Measurements from ENCODE around the gene ADAMTSL4.

Gene ADAMTSL4

GRCh38 chr1:150512846-150513245, 36.4 kb upstream of the ADAMTSL4 start:
- H3K36me3 ChIP-seq (replicated peaks; ENCODE audit: insufficient read depth, low read length) = no peaks in the 10 kb centered on the region
- H3K4me3 ChIP-seq (ENCODE audit: low read length) = no peak overlapping the region
- no peak overlapping the region for H3K9ac ChIP-seq (ENCODE audit: low read length)
- no peak for DNase-seq
- TF ChIP-seq EZH2 (optimal IDR thresholded peaks at IDR 0.05; ENCODE audit: low read depth, low read length) (no peak), CTCF (IDR thresholded peaks at IDR 0.05; ENCODE audit: low read length) (no peak), EZH2phosphoT487 (IDR thresholded peaks at IDR 0.05; ENCODE audit: low read length) (no peak)
- H3F3A ChIP-seq (ENCODE audit: insufficient read depth, low read length) = no peaks in the 10 kb centered on the region
- H3K9me3 ChIP-seq (replicated peaks; ENCODE audit: insufficient read depth, low read length) = no peaks in the 10 kb centered on the region
- no peaks in the 10 kb centered on the region for H3K79me2 ChIP-seq (ENCODE audit: low read length)
- H3K4me2 ChIP-seq (ENCODE audit: low read depth, low read length) = no peak overlapping the region
- H2AFZ ChIP-seq (ENCODE audit: low read length) = no peak overlapping the region
- no peaks in the 10 kb centered on the region for H4K20me1 ChIP-seq (ENCODE audit: insufficient read depth, low read length)
- no peaks in the 10 kb centered on the region for H3K9me2 ChIP-seq (replicated peaks; ENCODE audit: insufficient read depth, low read length)
- H3K4me1 ChIP-seq (ENCODE audit: low read length) = 0 out of 2 replicates have a peak, but pooled peaks cover 6% of the 10 kb centered on the region
- H3K27me3 ChIP-seq (replicated peaks; ENCODE audit: insufficient read depth, low read length) = no peaks in the 10 kb centered on the region
- no peak overlapping the region for H3K27ac ChIP-seq (ENCODE audit: low read length)

- H3K9me3 ChIP-seq (replicated peaks; ENCODE audit: insufficient read depth, low read length) = no peaks in the 10 kb centered on the region
- H3K36me3 ChIP-seq (replicated peaks; ENCODE audit: insufficient read depth, low read length) = no peaks in the 10 kb centered on the region
- no peak for DNase-seq
- no peak overlapping the region for H2AFZ ChIP-seq (ENCODE audit: low read length)
- no peaks in the 10 kb centered on the region for H3F3A ChIP-seq (ENCODE audit: insufficient read depth, low read length)
- H3K4me1 ChIP-seq (ENCODE audit: low read length) = 0 out of 2 replicates have a peak, but pooled peaks cover 6% of the 10 kb centered on the region
- no peak overlapping the region for H3K27ac ChIP-seq (ENCODE audit: low read length)
- H4K20me1 ChIP-seq (ENCODE audit: insufficient read depth, low read length) = no peaks in the 10 kb centered on the region
- no peak overlapping the region for H3K4me2 ChIP-seq (ENCODE audit: low read depth, low read length)
- H3K9me2 ChIP-seq (replicated peaks; ENCODE audit: insufficient read depth, low read length) = no peaks in the 10 kb centered on the region
- H3K4me3 ChIP-seq (ENCODE audit: low read length) = no peak overlapping the region
- no peak overlapping the region for H3K9ac ChIP-seq (ENCODE audit: low read length)
- no peak for TF ChIP-seq EZH2phosphoT487 (IDR thresholded peaks at IDR 0.05; ENCODE audit: low read length)
- no peak for TF ChIP-seq EZH2 (optimal IDR thresholded peaks at IDR 0.05; ENCODE audit: low read depth, low read length)
- no peak for TF ChIP-seq CTCF (IDR thresholded peaks at IDR 0.05; ENCODE audit: low read length)
- H3K27me3 ChIP-seq (replicated peaks; ENCODE audit: insufficient read depth, low read length) = no peaks in the 10 kb centered on the region
- no peaks in the 10 kb centered on the region for H3K79me2 ChIP-seq (ENCODE audit: low read length)
These were observed 35.8 kb upstream of the ADAMTSL4 start for GRCh38 chr1:150513351-150513791.

- peak overlapping the region; percentile 96; the same call in 1 of the 2 replicates for H3K4me2 ChIP-seq (ENCODE audit: low read depth, low read length)
- no peak overlapping the region for H3K4me3 ChIP-seq (ENCODE audit: low read length)
- no peaks in the 10 kb centered on the region for H4K20me1 ChIP-seq (ENCODE audit: insufficient read depth, low read length)
- H3K9ac ChIP-seq (ENCODE audit: low read length) = no peak overlapping the region
- no peaks in the 10 kb centered on the region for H3K9me3 ChIP-seq (replicated peaks; ENCODE audit: insufficient read depth, low read length)
- 0 out of 2 replicates have a peak, but pooled peaks cover 6% of the 10 kb centered on the region for H3K4me1 ChIP-seq (ENCODE audit: low read length)
- H3K36me3 ChIP-seq (replicated peaks; ENCODE audit: insufficient read depth, low read length) = no peaks in the 10 kb centered on the region
- no peaks in the 10 kb centered on the region for H3K9me2 ChIP-seq (replicated peaks; ENCODE audit: insufficient read depth, low read length)
- TF ChIP-seq CTCF (IDR thresholded peaks at IDR 0.05; ENCODE audit: low read length) (no peak), EZH2phosphoT487 (IDR thresholded peaks at IDR 0.05; ENCODE audit: low read length) (no peak), EZH2 (optimal IDR thresholded peaks at IDR 0.05; ENCODE audit: low read depth, low read length) (no peak)
- no peaks in the 10 kb centered on the region for H3K79me2 ChIP-seq (ENCODE audit: low read length)
- H3F3A ChIP-seq (ENCODE audit: insufficient read depth, low read length) = no peaks in the 10 kb centered on the region
- no peak overlapping the region for H2AFZ ChIP-seq (ENCODE audit: low read length)
- DNase-seq = no peak
- H3K27me3 ChIP-seq (replicated peaks; ENCODE audit: insufficient read depth, low read length) = no peaks in the 10 kb centered on the region
- no peak overlapping the region for H3K27ac ChIP-seq (ENCODE audit: low read length)
These were observed 34.9 kb upstream of the ADAMTSL4 start for GRCh38 chr1:150514260-150514659.

Measured in MM.1S (cell line).